HG02588 (cell line): ENCODE measurements around the gene ZRANB1.

ENCODE experiments used
- ATAC-seq: cut with Tn5 transposase; IDR thresholded peaks from one replicate; pipeline ENCODE4 v1.9.1; 2021; ENCODE audit warnings: mild to moderate bottlenecking, moderate library complexity; ENCODE audit not compliant: unreplicated experiment

Gene ZRANB1

GRCh38 chr10:125033146-125033924 lies 91.4 kb downstream of the ZRANB1 start:
- ATAC-seq, result no peak

GRCh38 chr10:125034675-125035074 lies 92.8 kb downstream of the ZRANB1 start:
- ATAC-seq, result no peak

GRCh38 chr10:125035136-125035535 lies 93.2 kb downstream of the ZRANB1 start:
- ATAC-seq, result no peak

GRCh38 chr10:125035588-125036295 lies 93.8 kb downstream of the ZRANB1 start:
- ATAC-seq, result no peak

- ATAC-seq, result no peak
Measured at GRCh38 chr10:125037145-125037877, 95.4 kb downstream of the ZRANB1 start.
